Nephron (organoid): Measurements from ENCODE around the gene OR2T4.

ENCODE experiments used
- H3K27ac Mint-ChIP-seq, 3 experiments: 2 replicates each; pipeline ENCODE4 v1.8.0; 2020; ENCODE audit warnings: mixed read lengths in 3 of 3, mild to moderate bottlenecking in 2 of 3, moderate library complexity in 1 of 3
- H3K27me3 Mint-ChIP-seq: 2 replicates; pipeline ENCODE4 v1.8.0; 2021; ENCODE audit warnings: low read depth, mild to moderate bottlenecking, moderate library complexity, mixed read lengths
- H3K36me3 Mint-ChIP-seq: 2 replicates; pipeline ENCODE4 v1.8.0; 2020; ENCODE audit warnings: low read depth, mixed read lengths
- H3K4me1 Mint-ChIP-seq: 2 replicates; pipeline ENCODE4 v1.8.0; 2020; ENCODE audit warnings: mixed read lengths
- H3K4me3 Mint-ChIP-seq, 3 experiments: 2 replicates each; pipeline ENCODE4 v1.8.0; 2020; ENCODE audit warnings: mild to moderate bottlenecking in 3 of 3, mixed read lengths in 3 of 3, moderate library complexity in 2 of 3
- H3K9me3 Mint-ChIP-seq: 2 replicates; pipeline ENCODE4 v1.8.0; 2020; ENCODE audit warnings: mixed read lengths
- CTCF ChIP-seq, 3 experiments: fragments of 200-600 bp; sonication (generic); IDR thresholded peaks; one replicate each; pipeline ENCODE4 v1.5.0; 2021; ENCODE audit warnings: antibody characterized with exemption in 3 of 3; ENCODE audit not compliant: unreplicated experiment in 3 of 3

OR2T4 gene

GRCh38 chr1:248361121-248361715 is at the start of gene OR2T4:
Gene OR2T4, plus strand, starts transcription at chr1:248361665. Its CDS starts 0 bp downstream, at chr1:248361665.
- no peaks in the 10 kb centered on the region for H3K27me3 Mint-ChIP-seq
- H3K36me3 Mint-ChIP-seq = no peaks in the 10 kb centered on the region
- no peaks in the 10 kb centered on the region for H3K4me1 Mint-ChIP-seq
- TF ChIP-seq CTCF (IDR thresholded peaks at IDR 0.05; ENCODE audit: unreplicated experiment in 3 of 3) = no peak
- H3K9me3 Mint-ChIP-seq = peaks cover 35% of the 10 kb centered on the region
- no peak within 1 kb of the TSS for H3K4me3 Mint-ChIP-seq
- no peak within 1 kb of the TSS for H3K27ac Mint-ChIP-seq

GRCh38 chr1:248316796-248317195 is 44.7 kb upstream of the OR2T4 start:
- Mint-ChIP-seq H3K4me1 (no peaks in the 10 kb centered on the region), H3K9me3 (peaks cover 74% of the 10 kb centered on the region), H3K27ac (no peak overlapping the region), H3K4me3 (no peak overlapping the region), H3K27me3 (no peaks in the 10 kb centered on the region), H3K36me3 (no peaks in the 10 kb centered on the region)
- no peak for TF ChIP-seq CTCF (IDR thresholded peaks at IDR 0.05; ENCODE audit: unreplicated experiment in 3 of 3)

GRCh38 chr1:248324468-248324867 is 37.0 kb upstream of the OR2T4 start, which contains the start of gene OR2M7:
Gene OR2M7, minus strand, starts transcription at chr1:248324568. Its CDS starts 0 bp downstream, at chr1:248324568.
- Mint-ChIP-seq H3K4me1 (no peaks in the 10 kb centered on the region), H3K27ac (no peak within 1 kb of the TSS), H3K36me3 (no peaks in the 10 kb centered on the region), H3K27me3 (no peaks in the 10 kb centered on the region), H3K9me3 (peaks cover 46% of the 10 kb centered on the region), H3K4me3 (no peak within 1 kb of the TSS)
- TF ChIP-seq CTCF (IDR thresholded peaks at IDR 0.05; ENCODE audit: unreplicated experiment in 3 of 3) = no peak

GRCh38 chr1:248343451-248343850 is 18.0 kb upstream of the OR2T4 start:
- TF ChIP-seq CTCF (IDR thresholded peaks at IDR 0.05; ENCODE audit: unreplicated experiment in 3 of 3) = no peak
- H3K36me3 Mint-ChIP-seq = peaks cover 3% of the 10 kb centered on the region
- H3K9me3 Mint-ChIP-seq = peaks cover 34% of the 10 kb centered on the region
- no peak overlapping the region for H3K27ac Mint-ChIP-seq
- H3K4me3 Mint-ChIP-seq = no peak overlapping the region
- H3K27me3 Mint-ChIP-seq = no peaks in the 10 kb centered on the region
- H3K4me1 Mint-ChIP-seq = no peaks in the 10 kb centered on the region

- Mint-ChIP-seq H3K4me1 (no peaks in the 10 kb centered on the region), H3K36me3 (no peaks in the 10 kb centered on the region), H3K4me3 (no peak within 1 kb of the TSS), H3K27me3 (no peaks in the 10 kb centered on the region), H3K9me3 (peaks cover 22% of the 10 kb centered on the region), H3K27ac (no peak within 1 kb of the TSS)
- no peak for TF ChIP-seq CTCF (IDR thresholded peaks at IDR 0.05; ENCODE audit: unreplicated experiment in 3 of 3)
Observed at GRCh38 chr1:248348475-248348874, 13.0 kb upstream of the OR2T4 start, which contains the start of gene OR14C36. Gene OR14C36, plus strand, starts transcription at chr1:248348775. Its CDS starts 0 bp downstream, at chr1:248348775.

- no peak overlapping the region for H3K4me3 Mint-ChIP-seq
- no peak for TF ChIP-seq CTCF (IDR thresholded peaks at IDR 0.05; ENCODE audit: unreplicated experiment in 3 of 3)
- no peaks in the 10 kb centered on the region for H3K27me3 Mint-ChIP-seq
- H3K36me3 Mint-ChIP-seq = no peaks in the 10 kb centered on the region
- H3K27ac Mint-ChIP-seq = no peak overlapping the region
- H3K9me3 Mint-ChIP-seq = peaks cover 28% of the 10 kb centered on the region
- H3K4me1 Mint-ChIP-seq = no peaks in the 10 kb centered on the region
Observed at GRCh38 chr1:248359415-248359814, 2.0 kb upstream of the OR2T4 start.
